Muscle layer of colon (tissue), 2 donors: Measurements from ENCODE around the gene DDN.

ENCODE experiments used
- H3K27ac ChIP-seq: one replicate; pipeline ENCODE4 v1.7.0; 2013; ENCODE audit warnings: low read depth, mild to moderate bottlenecking, low read length, moderate library complexity
- H3K27me3 ChIP-seq, 2 donors: one replicate each; pipeline ENCODE4 v1.7.0; 2013; ENCODE audit warnings: low read length in 2 of 2, mild to moderate bottlenecking in 2 of 2; ENCODE audit not compliant: insufficient read depth in 2 of 2, control insufficient read depth in 1 of 2
- H3K36me3 ChIP-seq: one replicate; pipeline ENCODE4 v1.7.0; 2013; ENCODE audit warnings: mild to moderate bottlenecking, low read length; ENCODE audit not compliant: insufficient read depth
- H3K4me1 ChIP-seq: one replicate; pipeline ENCODE4 v1.7.0; 2013; ENCODE audit warnings: mild to moderate bottlenecking, low read length; ENCODE audit not compliant: insufficient read depth
- H3K4me3 ChIP-seq, 2 donors: one replicate each; pipeline ENCODE4 v1.7.0; 2013; ENCODE audit warnings: low read length in 2 of 2, low read depth in 1 of 2, mild to moderate bottlenecking in 1 of 2, moderate library complexity in 1 of 2
- H3K9ac ChIP-seq: one replicate; pipeline ENCODE4 v1.7.0; 2013; ENCODE audit warnings: low read length
- H3K9me3 ChIP-seq: one replicate; pipeline ENCODE4 v1.7.0; 2013; ENCODE audit warnings: mild to moderate bottlenecking, low read length
- donor health status: abdominal sarcoma.
- donor health status: Adenocarcinoma of cecum.

DDN gene

GRCh38 chr12:48986720-48987291 lies 12.4 kb downstream of the DDN start:
- Histone ChIP-seq H3K4me3 (no peak overlapping the region), H3K36me3 (no peaks in the 10 kb centered on the region), H3K9ac (no peak overlapping the region), H3K9me3 (no peaks in the 10 kb centered on the region), H3K27me3 (peaks cover 8 to 54% of the 10 kb centered on the region in 2 donors), H3K4me1 (no peaks in the 10 kb centered on the region), H3K27ac (no peak overlapping the region)

DNA sequence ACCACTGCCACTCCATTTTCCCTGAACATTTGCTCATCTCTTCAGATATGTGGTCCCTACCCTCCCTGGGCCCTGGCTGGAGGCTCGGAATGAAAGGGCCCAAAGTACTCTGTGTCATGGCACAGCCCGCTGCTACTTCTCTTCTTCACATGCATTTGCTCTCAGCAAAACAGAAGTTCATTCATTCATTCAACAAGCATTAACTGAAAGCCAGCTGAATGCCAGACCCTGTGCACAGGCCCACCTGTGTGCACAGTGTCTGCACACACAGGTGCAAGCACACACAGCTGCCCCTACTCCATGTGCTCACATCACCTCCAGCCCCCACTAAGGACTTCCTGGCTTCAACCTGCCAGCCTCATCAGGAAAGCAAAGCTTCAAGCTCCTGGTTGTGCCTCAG lies 13.3 kb downstream of the DDN start:
- Histone ChIP-seq H3K9ac (no peak overlapping the region), H3K4me1 (peaks cover 1% of the 10 kb centered on the region), H3K4me3 (no peak overlapping the region), H3K36me3 (no peaks in the 10 kb centered on the region), H3K27me3 (peaks cover 17 to 63% of the 10 kb centered on the region in 2 donors), H3K27ac (no peak overlapping the region), H3K9me3 (no peaks in the 10 kb centered on the region)

DNA sequence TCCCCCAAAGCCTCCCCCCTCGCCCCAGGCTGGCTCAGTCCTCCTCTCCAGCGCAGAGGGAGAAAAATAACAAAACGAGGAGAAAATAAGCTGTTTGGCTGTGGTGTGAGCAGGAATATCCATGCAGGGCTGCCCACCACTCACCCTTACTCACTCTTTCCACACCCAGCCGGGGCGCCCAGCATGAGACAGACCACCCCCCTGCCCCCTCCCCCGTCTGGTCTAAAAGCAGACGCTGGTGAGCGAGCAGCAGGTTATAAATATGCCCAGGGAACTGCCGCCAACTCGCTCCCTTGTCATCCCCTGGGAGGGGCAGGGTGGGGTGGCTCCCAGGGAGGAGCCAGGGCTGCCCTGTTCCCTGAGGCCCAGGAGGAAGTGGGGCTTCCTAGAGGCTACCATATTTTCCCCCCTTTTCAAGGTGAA lies 13.7 kb downstream of the DDN start:
- Histone ChIP-seq H3K4me3 (no peak overlapping the region), H3K4me1 (peaks cover 5% of the 10 kb centered on the region), H3K27ac (no peak overlapping the region), H3K27me3 (peaks cover 21 to 67% of the 10 kb centered on the region in 2 donors), H3K9ac (no peak overlapping the region), H3K36me3 (no peaks in the 10 kb centered on the region), H3K9me3 (no peaks in the 10 kb centered on the region)

GRCh38 chr12:48982397-48983080 lies 16.6 kb downstream of the DDN start:
- H3K27me3 ChIP-seq = peaks cover 43 to 78% of the 10 kb centered on the region in 2 donors
- no peaks in the 10 kb centered on the region for H3K9me3 ChIP-seq
- no peak overlapping the region for H3K4me3 ChIP-seq
- H3K36me3 ChIP-seq = no peaks in the 10 kb centered on the region
- no peak overlapping the region for H3K9ac ChIP-seq
- H3K27ac ChIP-seq = no peak overlapping the region
- H3K4me1 ChIP-seq = peaks cover 26% of the 10 kb centered on the region

GRCh38 chr12:48981757-48982157 lies 17.4 kb downstream of the DDN start:
- H3K9me3 ChIP-seq = no peaks in the 10 kb centered on the region
- peaks cover 26% of the 10 kb centered on the region for H3K4me1 ChIP-seq
- no peaks in the 10 kb centered on the region for H3K36me3 ChIP-seq
- no peak overlapping the region for H3K27ac ChIP-seq
- H3K4me3 ChIP-seq = no peak overlapping the region
- peaks cover 51 to 78% of the 10 kb centered on the region in 2 donors for H3K27me3 ChIP-seq
- H3K9ac ChIP-seq = no peak overlapping the region

- Histone ChIP-seq H3K27ac (no peak overlapping the region), H3K9me3 (no peaks in the 10 kb centered on the region), H3K4me1 (peaks cover 26% of the 10 kb centered on the region), H3K36me3 (no peaks in the 10 kb centered on the region), H3K4me3 (peak overlapping the region in 1 of 2 donors; percentile 44), H3K27me3 (peaks cover 51 to 79% of the 10 kb centered on the region in 2 donors), H3K9ac (no peak overlapping the region)
Measured at GRCh38 chr12:48980953-48981756, 18.0 kb downstream of the DDN start.

GRCh38 chr12:48980389-48980952 lies 18.7 kb downstream of the DDN start:
- H3K9ac ChIP-seq = no peak overlapping the region

GRCh38 chr12:48979602-48980388 lies 19.4 kb downstream of the DDN start:
- Histone ChIP-seq H3K27ac (no peak overlapping the region), H3K4me1 (peaks cover 26% of the 10 kb centered on the region), H3K36me3 (no peaks in the 10 kb centered on the region), H3K4me3 (peak overlapping the region; percentile 18 to 44), H3K9ac (no peak overlapping the region), H3K27me3 (peaks cover 54 to 75% of the 10 kb centered on the region in 2 donors), H3K9me3 (no peaks in the 10 kb centered on the region)

More at GRCh38 chr12:48980389-48980952, 18.7 kb downstream of the DDN start:
- Histone ChIP-seq H3K9me3 (no peaks in the 10 kb centered on the region), H3K36me3 (no peaks in the 10 kb centered on the region), H3K27ac (no peak overlapping the region), H3K4me3 (peak overlapping the region; percentile 18 to 44), H3K4me1 (peaks cover 26% of the 10 kb centered on the region), H3K27me3 (peaks cover 51 to 79% of the 10 kb centered on the region in 2 donors)

DNA sequence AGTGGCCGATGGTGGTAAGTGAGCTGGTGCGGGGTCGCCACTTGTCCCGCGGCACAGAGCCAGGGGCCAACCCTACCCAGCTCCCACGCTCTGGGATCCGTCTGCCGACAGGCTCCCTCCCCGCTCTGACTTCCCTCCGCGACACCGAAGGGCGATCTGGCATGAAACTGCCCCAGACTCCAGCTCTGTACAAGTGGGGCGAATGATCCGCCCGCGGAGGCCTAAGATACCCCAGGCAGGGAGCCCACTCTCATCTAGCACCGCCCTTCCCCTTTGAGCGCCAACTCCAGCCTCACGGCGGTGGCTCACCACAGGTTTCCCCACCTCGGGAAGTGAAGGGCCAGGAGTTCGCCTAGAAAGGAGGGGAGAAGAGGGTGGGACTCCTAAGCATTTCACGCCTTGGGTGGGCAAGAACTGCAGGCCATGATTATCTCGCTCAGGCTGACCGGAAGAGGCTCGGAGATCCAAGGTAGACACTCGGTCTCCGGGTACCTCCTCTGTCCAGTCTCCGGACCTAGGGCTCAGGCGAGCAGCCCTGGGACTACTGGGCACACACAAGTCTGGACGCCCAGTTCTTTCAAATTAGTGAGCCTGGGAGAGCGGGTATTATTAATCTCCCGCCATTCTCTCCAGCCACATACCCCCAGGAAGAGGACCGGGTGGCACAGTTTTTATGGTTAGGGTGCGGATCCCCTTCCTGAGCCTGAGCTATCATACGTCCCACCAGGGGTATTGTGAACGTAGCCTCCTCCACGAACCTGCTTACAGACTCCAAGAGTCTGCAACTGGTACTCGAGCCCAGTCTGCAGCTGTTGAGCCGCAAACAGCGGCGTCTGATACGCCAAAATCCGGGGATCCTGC lies 20.2 kb downstream of the DDN start:
- peak overlapping the region; percentile 44 to 47 for H3K4me3 ChIP-seq
- H3K27me3 ChIP-seq = peaks cover 60 to 83% of the 10 kb centered on the region in 2 donors
- no peak overlapping the region for H3K9ac ChIP-seq
- H3K36me3 ChIP-seq = no peaks in the 10 kb centered on the region
- H3K27ac ChIP-seq = no peak overlapping the region
- peaks cover 26% of the 10 kb centered on the region for H3K4me1 ChIP-seq
- H3K9me3 ChIP-seq = no peaks in the 10 kb centered on the region

- Histone ChIP-seq H3K9me3 (no peaks in the 10 kb centered on the region), H3K27me3 (peaks cover 66 to 90% of the 10 kb centered on the region in 2 donors), H3K27ac (no peak within 1 kb of the TSS), H3K4me1 (peaks cover 26% of the 10 kb centered on the region), H3K36me3 (no peaks in the 10 kb centered on the region), H3K4me3 (peak within 1 kb of the TSS; percentile 44 to 47), H3K9ac (no peak within 1 kb of the TSS)
Measured at GRCh38 chr12:48978291-48978740, 20.9 kb downstream of the DDN start, which contains the start of gene WNT1. Gene WNT1, plus strand, starts transcription at chr12:48978322. Its CDS starts 329 bp downstream, at chr12:48978651.
